ENCODE measurements around the gene CLIP2.

The CLIP2 gene

GRCh38 chr7:74262639-74263398 lies 26.4 kb upstream of the CLIP2 start:
- no peak for DNase-seq (ENCODE audit: low read depth)
- no peak overlapping the region for H3K4me3 ChIP-seq (ENCODE audit: control insufficient read depth, low read depth, low read length)
- no peak for TF ChIP-seq CTCF (IDR thresholded peaks at IDR 0.05; ENCODE audit: control insufficient read depth, insufficient read depth, low read depth, low read length, missing control alignments)

- H3K4me3 ChIP-seq (ENCODE audit: control insufficient read depth, low read depth, low read length) = no peak overlapping the region
- no peak for TF ChIP-seq CTCF (IDR thresholded peaks at IDR 0.05; ENCODE audit: control insufficient read depth, insufficient read depth, low read depth, low read length, missing control alignments)
- DNase-seq (ENCODE audit: low read depth) = no peak
Observed at GRCh38 chr7:74263399-74264120, 25.6 kb upstream of the CLIP2 start.

GRCh38 chr7:74266191-74266963 lies 22.8 kb upstream of the CLIP2 start:
- H3K4me3 ChIP-seq (ENCODE audit: control insufficient read depth, low read depth, low read length) = no peak overlapping the region
- no peak for TF ChIP-seq CTCF (IDR thresholded peaks at IDR 0.05; ENCODE audit: control insufficient read depth, insufficient read depth, low read depth, low read length, missing control alignments)
- DNase-seq (ENCODE audit: low read depth) = no peak

- no peak for TF ChIP-seq CTCF (IDR thresholded peaks at IDR 0.05; ENCODE audit: control insufficient read depth, insufficient read depth, low read depth, low read length, missing control alignments)
- no peak for DNase-seq (ENCODE audit: low read depth)
- no peak overlapping the region for H3K4me3 ChIP-seq (ENCODE audit: control insufficient read depth, low read depth, low read length)
Observed at GRCh38 chr7:74267756-74268565, 21.2 kb upstream of the CLIP2 start.

- no peak for DNase-seq (ENCODE audit: low read depth)
- no peak for TF ChIP-seq CTCF (IDR thresholded peaks at IDR 0.05; ENCODE audit: control insufficient read depth, insufficient read depth, low read depth, low read length, missing control alignments)
- H3K4me3 ChIP-seq (ENCODE audit: control insufficient read depth, low read depth, low read length) = peak overlapping the region; percentile 44
Observed at GRCh38 chr7:74269757-74270277, 19.4 kb upstream of the CLIP2 start.

- no peak overlapping the region for H3K4me3 ChIP-seq (ENCODE audit: control insufficient read depth, low read depth, low read length)
- DNase-seq (ENCODE audit: low read depth) = no peak
- TF ChIP-seq CTCF (IDR thresholded peaks at IDR 0.05; ENCODE audit: control insufficient read depth, insufficient read depth, low read depth, low read length, missing control alignments) = no peak
Observed at GRCh38 chr7:74271742-74272141, 17.5 kb upstream of the CLIP2 start.

All from AG09309 (cell line).